Neural cell (in vitro differentiated cells): Measurements from ENCODE around the gene IRF8. TPM values are rescaled to one million over a fixed set of nuclear protein-coding genes. Genes with fewer than 3 reads are reported as not detected.

Experiments
- H2AFZ ChIP-seq: fragments of 200-600, 300-800 bp; sonication (generic), shearing (Covaris generic); 2 replicates; pipeline ENCODE4 v1.6.0; 2014; ENCODE audit warnings: low read depth, mild to moderate bottlenecking, antibody characterized with exemption, low read length, moderate library complexity
- H3F3A ChIP-seq: fragments of 200-600 bp; shearing (Covaris generic); 2 replicates; pipeline ENCODE4 v1.6.1; 2016; ENCODE audit warnings: mild to moderate bottlenecking, moderate library complexity, mixed read lengths, antibody characterized with exemption, low read length; ENCODE audit not compliant: insufficient read depth, poor library complexity, severe bottlenecking
- H3K27ac ChIP-seq: fragments of 200-600, 300-800 bp; sonication (generic), shearing (Covaris generic); 2 replicates; pipeline ENCODE4 v1.5.1; 2014; ENCODE audit warnings: mild to moderate bottlenecking, low read length, moderate library complexity
- H3K27me3 ChIP-seq: fragments of 300-800, 200-600 bp; sonication (generic), shearing (Covaris generic); 2 replicates; pipeline ENCODE4 v1.6.0; 2014; ENCODE audit warnings: mild to moderate bottlenecking, low read depth, low read length, moderate library complexity; ENCODE audit not compliant: insufficient read depth
- H3K36me3 ChIP-seq: fragments of 300-800, 200-600 bp; sonication (generic), shearing (Covaris generic); 2 replicates; pipeline ENCODE4 v1.5.1; 2014; ENCODE audit warnings: mild to moderate bottlenecking, antibody characterized with exemption, low read length, moderate library complexity; ENCODE audit not compliant: insufficient read depth
- H3K4me2 ChIP-seq: fragments of 300-800, 200-600 bp; sonication (generic), shearing (Covaris generic); 2 replicates; pipeline ENCODE4 v1.6.0; 2014; ENCODE audit warnings: mild to moderate bottlenecking, low read length
- H3K4me3 ChIP-seq: fragments of 300-800, 200-600 bp; sonication (generic), shearing (Covaris generic); 2 replicates; pipeline ENCODE4 v1.5.1; 2014; ENCODE audit warnings: mild to moderate bottlenecking, low read length, moderate library complexity
- H3K79me2 ChIP-seq: fragments of 200-600 bp; shearing (Covaris generic); replicated peaks from 2 replicates; pipeline ENCODE4 v1.6.0; 2014; ENCODE audit warnings: mild to moderate bottlenecking, low read length, moderate library complexity; ENCODE audit not compliant: insufficient read depth
- H3K9ac ChIP-seq: fragments of 300-800, 200-600 bp; sonication (generic), shearing (Covaris generic); 2 replicates; pipeline ENCODE4 v1.6.1; 2016; ENCODE audit warnings: mild to moderate bottlenecking, low read length, mixed read lengths
- H3K9me2 ChIP-seq: fragments of 200-600 bp; shearing (Covaris generic); 2 replicates; pipeline ENCODE4 v1.6.1; 2016; ENCODE audit warnings: mild to moderate bottlenecking, low read length, mixed read lengths; ENCODE audit not compliant: insufficient read depth
- H3K9me3 ChIP-seq: fragments of 200-600, 300-800 bp; sonication (generic), shearing (Covaris generic); 2 replicates; pipeline ENCODE4 v1.6.1; 2016; ENCODE audit warnings: mild to moderate bottlenecking, mixed run types, low read length, moderate library complexity, mixed read lengths
- H4K20me1 ChIP-seq: fragments of 200-600 bp; shearing (Covaris generic); 2 replicates; pipeline ENCODE4 v1.6.1; 2016; ENCODE audit warnings: mild to moderate bottlenecking, mixed run types; ENCODE audit not compliant: insufficient read depth
- EP300 ChIP-seq: fragments of 450-650 bp; conservative IDR thresholded peaks from 2 replicates; pipeline ENCODE4 v1.6.1; 2014; ENCODE audit warnings: antibody characterized with exemption, mild to moderate bottlenecking, moderate library complexity; ENCODE audit not compliant: poor library complexity, severe bottlenecking
- EZH2 ChIP-seq: fragments of 200-600, 300-800 bp; shearing (Covaris generic), sonication (generic); IDR thresholded peaks from 2 replicates; pipeline ENCODE4 v1.6.1; 2014; ENCODE audit warnings: antibody characterized with exemption, low read length, borderline replicate concordance, mild to moderate bottlenecking; ENCODE audit not compliant: insufficient read depth, poor library complexity, severe bottlenecking
- MXI1 ChIP-seq: fragments of 450-650 bp; conservative IDR thresholded peaks from 2 replicates; pipeline ENCODE4 v1.6.1; 2014; ENCODE audit warnings: antibody characterized with exemption, mild to moderate bottlenecking; ENCODE audit not compliant: poor library complexity, severe bottlenecking
- POLR2AphosphoS5 ChIP-seq: IDR thresholded peaks from 2 replicates; pipeline ENCODE4 v1.6.1; 2012
- RAD21 ChIP-seq: fragments of 450-650 bp; conservative IDR thresholded peaks from 2 replicates; pipeline ENCODE4 v1.6.1; 2014; ENCODE audit warnings: antibody characterized with exemption, mild to moderate bottlenecking, moderate library complexity
- SMC3 ChIP-seq: fragments of 450-650 bp; conservative IDR thresholded peaks from 2 replicates; pipeline ENCODE4 v1.6.1; 2014; ENCODE audit warnings: antibody characterized with exemption, mild to moderate bottlenecking, moderate library complexity; ENCODE audit not compliant: poor library complexity
- TAF1 ChIP-seq: IDR thresholded peaks from 2 replicates; pipeline ENCODE4 v1.6.1; 2012; ENCODE audit warnings: low read depth
- polyA plus RNA-seq: library from polyadenylated mRNA; depleted of rRNA; stranded (reverse); fragments of >200 nt; gene quantifications from 2 replicates; pipeline ENCODE4 v1.2.3, GENCODE V29; 2014
- TF ChIP-seq, protein P1 (sequence below): fragments of 450-650 bp; IDR thresholded peaks from 2 replicates; pipeline ENCODE4 v1.5.1; 2014; ENCODE audit warnings: antibody characterized with exemption, mild to moderate bottlenecking, moderate library complexity; ENCODE audit not compliant: poor library complexity, severe bottlenecking
- TF ChIP-seq, protein P2 (sequence below): IDR thresholded peaks from 2 replicates; pipeline ENCODE4 v1.6.1; 2012; ENCODE audit warnings: borderline replicate concordance

The IRF8 gene
- polyA plus RNA-seq, 1 donor from 2014 or later = not detected

DNA sequence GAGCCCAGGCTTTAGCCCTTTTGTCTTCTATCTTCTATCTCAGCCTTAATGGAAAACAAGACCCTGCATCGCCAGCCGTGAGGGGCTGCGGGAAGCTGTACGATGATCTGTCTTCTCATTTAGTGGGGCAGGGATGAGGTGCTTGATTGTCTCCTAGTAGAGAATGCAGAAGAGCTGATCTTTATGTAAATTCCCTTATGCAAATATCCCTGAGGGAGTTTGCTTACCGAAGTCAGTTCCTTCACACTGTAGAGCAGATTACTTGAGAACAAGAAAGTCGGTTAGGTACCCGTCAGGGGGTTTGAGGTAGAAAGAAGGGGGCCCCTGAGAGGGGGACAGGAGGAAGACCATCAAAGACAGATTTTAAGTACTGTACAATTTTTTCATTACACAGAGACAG is 66.2 kb downstream of the IRF8 start:
- Histone ChIP-seq H3K27me3 (no peaks in the 10 kb centered on the region), H3K9me2 (no peaks in the 10 kb centered on the region), H3K27ac (no peak overlapping the region), H3K79me2 (no peaks in the 10 kb centered on the region), H3K4me3 (no peak overlapping the region), H3F3A (no peaks in the 10 kb centered on the region), H3K9me3 (no peaks in the 10 kb centered on the region), H4K20me1 (no peaks in the 10 kb centered on the region), H3K36me3 (no peaks in the 10 kb centered on the region), H2AFZ (no peak overlapping the region), H3K4me2 (no peak overlapping the region), H3K9ac (no peak overlapping the region)
- TF ChIP-seq, protein P1, sequence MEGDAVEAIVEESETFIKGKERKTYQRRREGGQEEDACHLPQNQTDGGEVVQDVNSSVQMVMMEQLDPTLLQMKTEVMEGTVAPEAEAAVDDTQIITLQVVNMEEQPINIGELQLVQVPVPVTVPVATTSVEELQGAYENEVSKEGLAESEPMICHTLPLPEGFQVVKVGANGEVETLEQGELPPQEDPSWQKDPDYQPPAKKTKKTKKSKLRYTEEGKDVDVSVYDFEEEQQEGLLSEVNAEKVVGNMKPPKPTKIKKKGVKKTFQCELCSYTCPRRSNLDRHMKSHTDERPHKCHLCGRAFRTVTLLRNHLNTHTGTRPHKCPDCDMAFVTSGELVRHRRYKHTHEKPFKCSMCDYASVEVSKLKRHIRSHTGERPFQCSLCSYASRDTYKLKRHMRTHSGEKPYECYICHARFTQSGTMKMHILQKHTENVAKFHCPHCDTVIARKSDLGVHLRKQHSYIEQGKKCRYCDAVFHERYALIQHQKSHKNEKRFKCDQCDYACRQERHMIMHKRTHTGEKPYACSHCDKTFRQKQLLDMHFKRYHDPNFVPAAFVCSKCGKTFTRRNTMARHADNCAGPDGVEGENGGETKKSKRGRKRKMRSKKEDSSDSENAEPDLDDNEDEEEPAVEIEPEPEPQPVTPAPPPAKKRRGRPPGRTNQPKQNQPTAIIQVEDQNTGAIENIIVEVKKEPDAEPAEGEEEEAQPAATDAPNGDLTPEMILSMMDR = no peak
- TF ChIP-seq MXI1 = no peak
- no peak for TF ChIP-seq TAF1
- TF ChIP-seq EZH2 = no peak
- no peak for TF ChIP-seq RAD21
- TF ChIP-seq EP300 = no peak
- TF ChIP-seq SMC3 = no peak

DNA sequence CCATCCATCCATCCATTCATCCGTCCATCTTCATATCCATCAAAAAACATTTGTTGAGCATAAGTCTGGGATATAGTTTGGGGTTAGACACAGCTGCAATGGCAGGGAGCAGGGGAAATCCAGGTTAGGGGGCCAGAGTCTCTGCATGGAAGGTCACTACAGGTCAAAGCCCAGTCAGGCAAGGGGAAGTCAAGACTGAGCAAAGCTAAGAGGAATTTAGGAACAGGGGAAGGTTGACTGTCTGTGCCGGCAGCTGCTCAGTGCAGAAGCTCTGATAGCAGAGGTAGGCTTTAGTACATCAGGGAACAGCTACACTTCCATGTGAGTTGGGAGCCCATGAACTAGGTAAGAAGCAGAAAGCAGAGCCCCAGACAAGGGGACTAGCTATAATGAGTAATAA is 68.1 kb downstream of the IRF8 start:
- H3K9me2 ChIP-seq = no peaks in the 10 kb centered on the region
- H3K9ac ChIP-seq = no peak overlapping the region
- no peak overlapping the region for H2AFZ ChIP-seq
- H3K27ac ChIP-seq = no peak overlapping the region
- H3K27me3 ChIP-seq = no peaks in the 10 kb centered on the region
- no peak overlapping the region for H3K4me2 ChIP-seq
- no peaks in the 10 kb centered on the region for H3K9me3 ChIP-seq
- H3K79me2 ChIP-seq = no peaks in the 10 kb centered on the region
- H4K20me1 ChIP-seq = no peaks in the 10 kb centered on the region
- TF ChIP-seq RAD21 (no peak), EZH2 (no peak), SMC3 (no peak), TAF1 (no peak), MXI1 (no peak), EP300 (no peak), POLR2AphosphoS5 (no peak)
- TF ChIP-seq, protein P2, sequence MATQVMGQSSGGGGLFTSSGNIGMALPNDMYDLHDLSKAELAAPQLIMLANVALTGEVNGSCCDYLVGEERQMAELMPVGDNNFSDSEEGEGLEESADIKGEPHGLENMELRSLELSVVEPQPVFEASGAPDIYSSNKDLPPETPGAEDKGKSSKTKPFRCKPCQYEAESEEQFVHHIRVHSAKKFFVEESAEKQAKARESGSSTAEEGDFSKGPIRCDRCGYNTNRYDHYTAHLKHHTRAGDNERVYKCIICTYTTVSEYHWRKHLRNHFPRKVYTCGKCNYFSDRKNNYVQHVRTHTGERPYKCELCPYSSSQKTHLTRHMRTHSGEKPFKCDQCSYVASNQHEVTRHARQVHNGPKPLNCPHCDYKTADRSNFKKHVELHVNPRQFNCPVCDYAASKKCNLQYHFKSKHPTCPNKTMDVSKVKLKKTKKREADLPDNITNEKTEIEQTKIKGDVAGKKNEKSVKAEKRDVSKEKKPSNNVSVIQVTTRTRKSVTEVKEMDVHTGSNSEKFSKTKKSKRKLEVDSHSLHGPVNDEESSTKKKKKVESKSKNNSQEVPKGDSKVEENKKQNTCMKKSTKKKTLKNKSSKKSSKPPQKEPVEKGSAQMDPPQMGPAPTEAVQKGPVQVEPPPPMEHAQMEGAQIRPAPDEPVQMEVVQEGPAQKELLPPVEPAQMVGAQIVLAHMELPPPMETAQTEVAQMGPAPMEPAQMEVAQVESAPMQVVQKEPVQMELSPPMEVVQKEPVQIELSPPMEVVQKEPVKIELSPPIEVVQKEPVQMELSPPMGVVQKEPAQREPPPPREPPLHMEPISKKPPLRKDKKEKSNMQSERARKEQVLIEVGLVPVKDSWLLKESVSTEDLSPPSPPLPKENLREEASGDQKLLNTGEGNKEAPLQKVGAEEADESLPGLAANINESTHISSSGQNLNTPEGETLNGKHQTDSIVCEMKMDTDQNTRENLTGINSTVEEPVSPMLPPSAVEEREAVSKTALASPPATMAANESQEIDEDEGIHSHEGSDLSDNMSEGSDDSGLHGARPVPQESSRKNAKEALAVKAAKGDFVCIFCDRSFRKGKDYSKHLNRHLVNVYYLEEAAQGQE = no peak
- TF ChIP-seq, protein P1 = no peak
- no peaks in the 10 kb centered on the region for H3F3A ChIP-seq
- no peak overlapping the region for H3K4me3 ChIP-seq
- no peaks in the 10 kb centered on the region for H3K36me3 ChIP-seq
